ENCODE measurements around the gene DDX41. TPM values are rescaled to one million over a fixed set of nuclear protein-coding genes. Genes with fewer than 3 reads are reported as not detected.

The DDX41 gene
- total and polyA plus RNA-seq, 2 donors = 27.4 to 65.6 TPM

DNA sequence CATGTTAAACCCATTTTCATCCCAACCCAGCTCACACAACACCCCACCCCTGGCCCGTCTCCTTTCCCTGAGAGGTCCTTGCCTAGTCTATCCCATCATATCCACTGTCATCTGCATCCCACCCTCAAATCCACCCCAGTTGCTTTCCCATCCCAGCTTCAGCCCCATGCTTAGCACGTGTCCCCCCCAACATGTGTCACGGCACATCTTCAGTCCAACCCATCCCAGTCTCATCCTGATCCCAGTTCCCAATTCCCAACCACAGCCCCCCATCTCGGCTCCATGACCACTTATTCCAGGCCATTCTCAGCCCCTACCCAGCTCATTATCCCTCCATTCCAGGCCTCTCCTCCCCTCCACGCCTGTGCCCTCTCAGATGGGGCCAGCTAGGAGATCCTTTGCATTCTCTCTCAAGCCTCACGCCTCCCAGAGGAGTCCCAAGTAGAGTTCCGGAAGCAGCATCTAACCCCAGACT, 42.7 kb downstream of the DDX41 start:
- Histone ChIP-seq H3K36me3 (ENCODE audit: insufficient read depth) (no peaks in the 10 kb centered on the region), H3K27ac (ENCODE audit: low read depth) (no peak overlapping the region), H3K4me1 (ENCODE audit: insufficient read depth) (no peaks in the 10 kb centered on the region), H3K4me3 (ENCODE audit: low read depth, low read length) (no peak overlapping the region)
- DNase-seq (ENCODE audit: extremely low spot score) = no peak
- WGBS = 30% methylated on average over 7 of the region's 7 CpGs

DNA sequence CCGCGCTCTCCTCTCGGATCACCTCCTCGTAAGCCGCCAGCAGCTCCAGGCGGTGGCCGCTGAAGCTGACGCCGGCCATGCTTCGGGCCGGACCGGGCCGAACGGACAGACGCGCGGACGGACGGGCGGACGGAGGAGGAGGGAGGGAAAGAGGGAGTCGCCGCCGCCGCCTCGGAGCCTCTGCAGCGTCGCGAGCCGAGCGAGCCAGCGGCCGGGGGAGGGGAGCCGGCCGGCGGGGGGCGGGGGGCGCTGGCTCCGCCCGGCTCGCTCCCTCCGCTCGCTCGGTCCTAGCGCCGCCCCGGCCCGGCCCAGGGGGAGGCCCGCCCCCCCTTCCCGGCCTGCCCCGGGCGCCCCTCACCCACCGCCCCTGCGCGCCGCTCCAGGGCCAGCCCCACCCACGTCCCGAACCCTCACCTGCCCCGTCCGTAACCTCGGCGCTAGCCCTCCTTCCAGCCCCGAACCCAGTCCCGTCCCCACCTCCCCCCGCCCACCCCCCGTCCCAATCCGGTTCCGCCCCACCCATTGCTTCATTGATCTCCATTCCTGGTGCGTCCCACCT, 43.2 kb downstream of the DDX41 start, which contains the start of gene DBN1:
Gene DBN1 (minus strand): TSS at position 192 of the 559 bp plus-strand sequence. CDS start 113 bp downstream, at position 79.
- Histone ChIP-seq H3K4me3 (ENCODE audit: low read depth, low read length) (peak within 1 kb of the TSS; percentile 87), H3K36me3 (ENCODE audit: insufficient read depth) (no peaks in the 10 kb centered on the region), H3K4me1 (ENCODE audit: insufficient read depth) (no peaks in the 10 kb centered on the region), H3K27ac (ENCODE audit: low read depth) (no peak within 1 kb of the TSS)
- 2% methylated on average over 64 of the region's 69 CpGs for WGBS
- no peak for DNase-seq (ENCODE audit: extremely low spot score)

DNA sequence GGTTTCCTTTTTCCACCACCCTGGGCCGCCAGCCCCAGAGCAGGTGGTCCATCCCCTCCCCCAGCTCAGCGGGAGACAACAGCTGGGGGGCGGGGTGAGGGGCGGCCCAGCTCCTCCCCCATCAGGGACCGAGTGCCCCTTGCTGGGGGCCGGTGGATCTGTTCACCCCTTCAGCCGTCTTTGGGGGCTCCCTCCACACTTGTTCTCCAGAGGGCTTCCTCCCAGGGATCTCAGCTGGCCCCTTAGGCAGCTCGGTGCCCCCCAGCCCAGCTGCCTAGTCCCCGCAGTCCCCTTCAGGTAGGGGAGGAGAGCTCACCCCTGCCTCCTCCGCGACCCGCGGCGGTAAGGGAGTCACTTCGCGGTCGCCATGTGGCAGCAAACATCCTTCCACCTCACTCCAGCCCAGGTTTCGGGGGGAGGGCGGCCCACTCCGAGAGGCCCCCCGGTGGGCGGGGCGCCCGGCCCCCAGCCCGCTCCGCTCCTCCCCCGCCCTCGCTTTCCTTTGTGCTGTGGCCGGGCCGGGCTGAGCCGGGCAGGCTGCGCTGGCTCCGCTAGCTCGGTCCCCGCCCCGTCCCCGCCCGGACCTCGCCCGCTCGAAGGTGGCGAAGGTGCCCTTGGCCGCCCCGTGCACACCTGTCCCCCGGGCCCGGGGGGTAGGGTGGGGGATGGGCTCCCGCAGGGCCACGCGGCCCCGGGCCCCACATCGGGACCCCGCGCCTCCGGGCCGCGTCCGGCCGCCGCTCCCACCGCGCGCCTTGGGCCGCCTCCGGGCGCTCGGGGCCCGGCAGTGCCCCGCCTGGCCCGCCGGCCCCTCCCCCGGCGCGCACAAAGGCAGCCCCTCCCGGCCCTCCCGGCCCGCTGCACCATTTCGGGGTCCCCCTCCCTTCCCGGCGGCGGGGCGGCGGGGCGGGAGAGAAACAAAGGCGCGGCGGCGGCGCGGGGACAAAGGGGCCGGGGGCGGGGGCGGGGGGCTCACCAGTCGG, 44.0 kb downstream of the DDX41 start:
- WGBS = 1% methylated on average over 92 of the region's 93 CpGs
- H3K4me3 ChIP-seq (ENCODE audit: low read depth, low read length) = peak overlapping the region; percentile 87
- H3K4me1 ChIP-seq (ENCODE audit: insufficient read depth) = no peaks in the 10 kb centered on the region
- no peak overlapping the region for H3K27ac ChIP-seq (ENCODE audit: low read depth)
- no peaks in the 10 kb centered on the region for H3K36me3 ChIP-seq (ENCODE audit: insufficient read depth)
- no peak for DNase-seq (ENCODE audit: extremely low spot score)

DNA sequence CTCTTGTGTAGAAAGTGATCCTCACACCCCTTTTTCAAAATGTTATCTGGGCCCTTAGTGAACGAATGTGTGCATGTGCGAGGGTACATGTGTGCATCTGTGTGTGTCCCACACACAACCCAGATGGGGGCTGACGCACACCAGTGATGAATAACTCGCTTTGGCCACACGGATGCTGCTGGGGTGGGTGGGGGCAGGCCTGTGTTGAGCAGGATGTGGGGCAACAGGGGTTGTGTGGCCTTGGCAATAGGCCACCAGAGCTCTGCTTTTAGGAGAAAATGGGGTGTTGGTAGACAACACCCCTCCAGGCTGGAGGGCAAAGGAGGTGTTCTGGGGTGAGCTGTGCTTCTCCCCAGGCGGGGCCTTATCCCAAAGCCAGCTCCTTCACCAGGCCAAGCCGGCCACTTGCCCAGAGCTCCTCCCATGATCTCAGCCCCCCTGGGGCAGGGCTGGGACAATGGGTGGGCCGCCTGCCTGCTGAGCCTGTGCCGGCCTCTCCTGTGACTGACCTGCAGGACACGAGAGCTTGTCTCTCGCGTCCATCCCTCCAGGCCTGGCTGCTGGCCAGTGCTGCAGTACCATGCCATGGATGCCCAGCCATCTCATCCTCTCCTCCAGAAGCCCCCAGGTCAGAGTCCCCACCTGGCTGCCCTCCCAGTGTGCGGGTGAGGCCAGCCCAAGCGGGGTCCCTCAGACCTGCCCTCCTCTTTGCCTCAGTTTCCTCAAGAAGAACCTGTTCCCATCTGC, 45.0 kb downstream of the DDX41 start:
- no peaks in the 10 kb centered on the region for H3K4me1 ChIP-seq (ENCODE audit: insufficient read depth)
- no peaks in the 10 kb centered on the region for H3K36me3 ChIP-seq (ENCODE audit: insufficient read depth)
- WGBS = 40% methylated on average over 14 of the region's 14 CpGs
- peak overlapping the region; percentile 87 for H3K4me3 ChIP-seq (ENCODE audit: low read depth, low read length)
- no peak for DNase-seq (ENCODE audit: extremely low spot score)
- H3K27ac ChIP-seq (ENCODE audit: low read depth) = no peak overlapping the region

DNA sequence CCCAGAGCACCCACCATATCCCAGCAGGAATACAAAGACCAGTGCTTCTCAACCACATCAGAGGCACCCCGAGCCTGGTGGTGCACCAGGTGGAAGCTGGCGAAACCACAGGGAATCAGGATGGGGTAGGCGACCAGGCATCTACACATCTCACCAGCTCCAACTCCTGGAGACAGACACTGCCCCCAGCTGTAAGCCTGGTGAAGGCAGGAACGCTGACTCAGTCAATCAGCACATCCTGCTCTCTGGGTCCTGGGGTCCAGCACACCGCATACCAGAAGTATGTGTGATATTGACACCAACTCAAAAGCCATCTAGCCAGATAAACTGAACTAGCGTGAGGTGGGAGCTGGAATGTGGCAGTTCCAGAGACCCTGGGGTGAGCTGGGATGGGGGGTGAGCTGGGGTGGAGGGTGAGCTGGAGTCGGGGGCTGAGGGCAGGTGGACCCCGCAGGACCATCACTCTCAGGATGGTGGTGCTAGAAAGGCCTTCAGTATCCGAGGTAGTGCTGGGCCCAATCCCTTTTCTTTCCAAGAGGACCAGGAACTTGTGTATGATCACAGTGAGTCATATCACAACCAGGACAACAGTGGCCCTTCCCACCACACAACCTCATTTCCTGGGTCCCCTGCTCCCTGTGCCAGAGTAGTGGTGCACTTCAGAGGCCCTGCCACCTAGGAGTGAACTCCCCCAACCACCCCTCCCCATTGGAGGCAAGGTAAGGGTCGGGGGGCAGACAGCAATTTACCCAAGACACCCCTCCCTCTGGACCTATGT, 45.8 kb downstream of the DDX41 start:
- 81% methylated on average over 10 of the region's 10 CpGs for WGBS
- H3K36me3 ChIP-seq (ENCODE audit: insufficient read depth) = no peaks in the 10 kb centered on the region
- no peaks in the 10 kb centered on the region for H3K4me1 ChIP-seq (ENCODE audit: insufficient read depth)
- no peak for DNase-seq (ENCODE audit: extremely low spot score)
- no peak overlapping the region for H3K27ac ChIP-seq (ENCODE audit: low read depth)
- H3K4me3 ChIP-seq (ENCODE audit: low read depth, low read length) = no peak overlapping the region

DNA sequence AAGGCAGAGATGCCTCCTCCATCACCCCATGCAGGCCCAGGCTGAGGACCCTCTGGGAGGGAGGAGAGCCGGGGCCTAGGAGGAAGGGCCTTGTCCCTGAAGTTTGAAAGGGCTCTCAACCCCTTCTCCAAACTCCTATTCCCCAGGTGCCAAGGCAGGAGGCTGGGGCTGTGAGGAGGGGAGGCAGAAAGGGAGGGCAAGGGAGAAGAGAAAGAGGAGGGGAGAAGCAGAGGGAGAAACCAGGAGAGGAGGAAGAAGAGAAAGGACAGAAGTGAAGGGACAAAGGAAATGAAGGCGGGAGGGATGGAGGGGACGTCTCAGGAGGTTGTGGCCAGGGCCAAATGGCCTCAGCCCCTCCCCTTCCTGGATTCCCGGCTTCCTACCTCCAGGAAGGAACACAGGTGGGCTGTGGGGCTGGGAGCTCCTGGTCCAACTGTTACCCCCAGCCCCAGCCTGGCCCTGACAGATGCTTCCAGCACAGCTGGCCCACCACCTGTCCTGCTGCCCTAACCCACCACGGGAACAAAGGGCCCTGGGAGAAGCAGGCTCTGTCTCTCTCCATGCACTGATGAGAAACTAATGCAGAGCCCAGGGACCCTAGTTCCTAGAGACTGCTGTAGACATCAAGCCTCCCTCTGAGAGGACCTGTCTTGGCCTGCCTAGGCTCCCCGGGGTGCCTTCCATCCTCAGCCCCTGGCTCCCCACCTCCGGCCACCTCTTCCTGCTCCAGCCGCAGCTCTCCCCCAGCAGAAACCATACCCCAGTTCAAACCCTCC, 46.8 kb downstream of the DDX41 start:
- H3K4me3 ChIP-seq (ENCODE audit: low read depth, low read length) = no peak overlapping the region
- no peak overlapping the region for H3K27ac ChIP-seq (ENCODE audit: low read depth)
- no peaks in the 10 kb centered on the region for H3K4me1 ChIP-seq (ENCODE audit: insufficient read depth)
- WGBS = 59% methylated on average over 8 of the region's 8 CpGs
- no peaks in the 10 kb centered on the region for H3K36me3 ChIP-seq (ENCODE audit: insufficient read depth)
- no peak for DNase-seq (ENCODE audit: extremely low spot score)

DNA sequence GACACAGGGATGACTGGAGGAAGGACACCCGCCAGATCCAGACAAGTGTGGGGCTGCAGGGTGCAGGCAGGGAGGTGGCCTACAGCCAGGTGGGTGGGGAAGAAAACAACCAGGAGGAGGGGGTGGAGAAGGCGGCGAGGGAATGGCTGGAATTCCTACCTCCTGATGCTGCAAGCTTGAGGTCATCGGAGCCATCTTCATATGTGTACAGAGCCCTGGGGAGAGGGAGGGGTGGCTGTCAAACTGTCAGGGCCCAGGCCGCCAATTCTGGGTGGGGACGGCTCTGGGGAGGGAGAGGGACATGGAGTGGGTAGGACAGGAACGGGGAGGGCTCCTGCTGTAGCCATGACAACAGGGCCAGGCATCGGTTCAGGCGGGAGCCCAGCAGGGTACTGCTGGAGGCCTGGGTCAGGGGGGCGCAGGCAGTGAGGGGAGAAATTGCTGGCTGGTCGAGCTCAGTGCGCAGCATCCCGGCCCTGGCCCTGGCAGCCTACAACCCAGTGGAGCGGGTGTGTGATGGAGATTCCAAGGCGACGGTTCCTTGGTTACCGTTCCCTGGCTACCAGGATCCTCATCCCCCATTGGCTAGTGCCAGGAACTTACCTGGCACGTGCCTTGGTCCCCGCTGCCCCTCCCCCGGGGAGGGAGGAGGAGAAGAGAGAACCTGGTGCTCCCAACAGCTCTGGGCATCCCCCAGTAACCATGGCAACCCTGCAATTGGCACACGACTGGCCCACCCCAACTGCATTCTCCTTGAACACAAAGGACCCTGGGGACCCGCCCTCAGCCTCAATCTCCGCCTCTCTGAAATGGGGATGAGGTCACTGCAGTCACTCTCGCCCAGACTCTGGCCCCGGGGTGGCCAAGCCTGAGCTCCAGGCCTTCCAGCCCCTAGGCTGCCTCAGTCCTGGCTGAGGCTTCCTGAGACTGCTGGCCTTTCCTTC, 47.8 kb downstream of the DDX41 start:
- WGBS = 49% methylated on average over 25 of the region's 25 CpGs
- Histone ChIP-seq H3K4me3 (ENCODE audit: low read depth, low read length) (no peak overlapping the region), H3K4me1 (ENCODE audit: insufficient read depth) (no peaks in the 10 kb centered on the region), H3K27ac (ENCODE audit: low read depth) (no peak overlapping the region), H3K36me3 (ENCODE audit: insufficient read depth) (no peaks in the 10 kb centered on the region)
- no peak for DNase-seq (ENCODE audit: extremely low spot score)

DNA sequence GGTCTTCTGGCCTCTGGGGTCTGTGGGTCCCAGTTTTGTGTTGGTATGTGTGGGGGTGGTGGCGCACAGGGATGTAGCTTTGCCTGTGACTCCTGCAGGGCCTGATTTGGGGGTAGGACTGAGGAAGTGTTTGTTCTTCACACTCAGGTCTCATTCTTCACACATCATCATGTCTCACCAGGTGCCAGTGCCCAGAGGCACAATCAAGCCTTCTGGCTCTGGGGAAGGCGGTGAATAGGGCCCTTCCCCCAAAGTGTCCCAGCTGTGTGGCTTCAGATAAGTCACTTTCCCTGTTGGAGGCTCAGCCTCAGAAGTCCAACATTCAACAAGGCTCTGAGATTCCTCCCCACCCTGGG, 48.5 kb downstream of the DDX41 start:
- H3K36me3 ChIP-seq (ENCODE audit: insufficient read depth) = no peaks in the 10 kb centered on the region
- 92% methylated on average over 2 of the region's 2 CpGs for WGBS
- H3K27ac ChIP-seq (ENCODE audit: low read depth) = no peak overlapping the region

DNA sequence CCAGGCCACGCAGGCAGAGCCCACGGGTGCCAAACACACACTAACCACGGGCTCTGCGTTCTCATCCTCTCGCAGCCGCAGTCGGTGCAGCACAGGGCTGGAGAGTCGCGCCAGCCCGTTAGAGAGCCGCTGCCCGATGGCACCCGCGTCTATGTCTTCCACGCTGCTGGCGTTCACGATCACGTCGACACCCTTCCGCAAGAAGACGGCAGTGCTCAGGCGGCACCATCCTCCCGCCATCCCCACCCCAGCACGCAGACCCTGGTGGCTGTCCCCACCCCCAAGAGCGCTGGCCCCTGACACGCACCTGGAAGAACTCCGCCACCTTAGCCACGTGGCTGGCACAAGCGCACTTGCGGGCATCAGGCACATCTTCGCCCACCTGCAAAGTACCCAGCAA, 49.3 kb downstream of the DDX41 start:
- DNase-seq (ENCODE audit: extremely low spot score) = no peak
- H3K4me3 ChIP-seq (ENCODE audit: low read depth, low read length) = no peak overlapping the region
- H3K27ac ChIP-seq (ENCODE audit: low read depth) = no peak overlapping the region
- H3K36me3 ChIP-seq (ENCODE audit: insufficient read depth) = no peaks in the 10 kb centered on the region
- H3K4me1 ChIP-seq (ENCODE audit: insufficient read depth) = no peaks in the 10 kb centered on the region
- 94% methylated on average over 31 of the region's 31 CpGs for WGBS

More for the DNA sequence above, 48.5 kb downstream of the DDX41 start:
- no peak for DNase-seq (ENCODE audit: extremely low spot score)
- H3K4me1 ChIP-seq (ENCODE audit: insufficient read depth) = no peaks in the 10 kb centered on the region
- no peak overlapping the region for H3K4me3 ChIP-seq (ENCODE audit: low read depth, low read length)

DNA sequence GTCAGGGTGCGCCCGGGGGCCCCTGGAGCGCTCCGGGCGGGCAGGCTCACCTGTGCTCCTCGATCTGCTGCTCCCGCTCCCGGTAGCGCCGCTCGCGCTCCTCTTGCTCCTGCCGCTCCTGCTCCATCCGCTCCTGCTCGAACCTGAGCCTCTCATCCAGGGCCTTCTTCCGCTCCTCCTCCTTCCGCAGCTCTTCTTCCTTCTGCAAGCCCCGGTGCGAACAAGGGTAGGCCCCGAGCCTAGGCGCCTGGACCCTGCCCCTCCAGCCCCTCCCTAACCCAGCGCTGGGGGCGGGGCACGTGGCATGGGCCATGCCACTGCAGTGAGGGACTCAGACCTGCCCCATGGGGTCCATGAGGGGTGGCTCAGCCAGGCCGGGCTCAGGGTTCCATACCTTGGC, 49.9 kb downstream of the DDX41 start:
- Histone ChIP-seq H3K27ac (ENCODE audit: low read depth) (no peak overlapping the region), H3K36me3 (ENCODE audit: insufficient read depth) (no peaks in the 10 kb centered on the region), H3K4me1 (ENCODE audit: insufficient read depth) (no peaks in the 10 kb centered on the region), H3K4me3 (ENCODE audit: low read depth, low read length) (no peak overlapping the region)
- no peak for DNase-seq (ENCODE audit: extremely low spot score)
- WGBS = 96% methylated on average over 25 of the region's 25 CpGs

DNA sequence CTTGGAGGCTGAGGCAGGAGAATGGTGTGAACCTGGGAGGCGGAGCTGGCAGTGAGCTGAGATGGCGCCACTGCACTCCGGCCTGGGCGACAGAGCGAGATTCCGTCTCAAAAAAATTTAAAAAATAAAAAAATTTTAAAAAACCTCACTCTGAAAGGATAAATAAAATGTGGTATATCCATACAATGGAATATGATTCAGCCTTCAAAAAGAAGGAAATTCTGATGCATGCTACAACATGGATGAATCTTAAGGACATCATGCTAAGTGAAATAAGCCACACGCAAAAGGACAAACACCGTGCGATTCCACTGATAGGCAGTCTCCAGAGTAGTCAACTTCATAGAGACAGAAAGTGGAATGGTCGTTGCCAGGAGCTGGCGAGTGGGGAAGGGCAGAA, 51.7 kb downstream of the DDX41 start:
- Histone ChIP-seq H3K36me3 (ENCODE audit: insufficient read depth) (no peaks in the 10 kb centered on the region), H3K4me1 (ENCODE audit: insufficient read depth) (no peaks in the 10 kb centered on the region), H3K4me3 (ENCODE audit: low read depth, low read length) (no peak overlapping the region), H3K27ac (ENCODE audit: low read depth) (no peak overlapping the region)
- DNase-seq (ENCODE audit: extremely low spot score) = no peak
- WGBS = 95% methylated on average over 11 of the region's 11 CpGs

Data from urinary bladder (tissue), 4 donors.